Activated effector memory CD4-positive, alpha-beta T cell treated with anti-CD3 and anti-CD28 coated beads, Interleukin-2, amount 50 U/mL, for 16 hours (primary cell): ENCODE results near the gene TRPM7.
"Not testable (repeated sequence)": the region's sequence is repeated elsewhere in the genome, so short reads cannot be mapped to it uniquely, and the experiment has no call there.

Source experiments
- DNase-seq: peaks from one replicate; pipeline ENCODE4 v3.0.0-alpha.2; 2020

TRPM7 gene

DNA sequence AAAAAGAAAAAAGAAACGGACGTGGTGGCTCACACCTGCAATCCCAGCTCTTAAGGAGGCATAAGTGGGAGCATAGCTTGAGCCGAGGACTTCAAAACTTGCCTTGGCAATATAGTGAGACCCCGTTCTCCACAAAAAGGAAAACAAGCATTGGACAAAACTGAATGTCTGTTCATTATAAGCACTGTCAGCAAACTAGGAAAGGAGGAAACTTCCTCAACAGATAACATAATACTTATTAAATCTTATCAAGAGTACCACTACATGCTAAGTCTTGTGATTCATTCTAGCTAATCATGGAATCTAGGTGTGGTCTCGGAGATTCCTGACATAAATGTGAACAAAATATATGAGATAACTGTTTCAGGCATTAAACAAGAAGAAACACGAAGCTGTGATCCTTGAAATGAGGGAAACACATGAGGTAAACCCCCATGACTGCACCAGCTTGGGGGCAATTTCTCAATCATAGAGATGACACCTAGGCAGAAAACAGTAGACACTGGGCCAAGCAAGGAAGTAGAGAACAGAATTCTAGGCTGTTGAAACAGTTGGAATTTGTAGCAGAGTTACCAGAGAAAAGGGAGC, 33.3 kb downstream of the TRPM7 start:
- no peak for DNase-seq

DNA sequence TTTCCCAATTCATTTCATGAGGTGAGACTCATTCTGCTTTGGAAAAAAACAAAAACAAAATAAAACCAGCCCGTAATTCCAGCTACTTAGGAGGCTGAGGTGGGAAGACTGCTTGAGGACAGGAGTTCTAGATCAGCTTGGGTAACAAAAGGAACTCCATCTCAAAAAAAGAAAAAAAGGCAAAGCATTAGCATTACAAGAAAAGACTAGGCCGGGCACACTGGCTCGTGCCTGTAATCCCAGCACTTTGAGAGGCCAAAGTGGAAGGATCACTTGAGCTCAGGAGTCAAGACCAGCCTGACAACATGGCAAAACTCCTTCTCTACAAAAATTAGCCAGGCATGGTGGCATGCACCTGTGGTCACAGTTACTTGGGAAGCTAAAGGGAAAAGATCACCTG, 33.9 kb downstream of the TRPM7 start:
- DNase-seq: no peak

DNA sequence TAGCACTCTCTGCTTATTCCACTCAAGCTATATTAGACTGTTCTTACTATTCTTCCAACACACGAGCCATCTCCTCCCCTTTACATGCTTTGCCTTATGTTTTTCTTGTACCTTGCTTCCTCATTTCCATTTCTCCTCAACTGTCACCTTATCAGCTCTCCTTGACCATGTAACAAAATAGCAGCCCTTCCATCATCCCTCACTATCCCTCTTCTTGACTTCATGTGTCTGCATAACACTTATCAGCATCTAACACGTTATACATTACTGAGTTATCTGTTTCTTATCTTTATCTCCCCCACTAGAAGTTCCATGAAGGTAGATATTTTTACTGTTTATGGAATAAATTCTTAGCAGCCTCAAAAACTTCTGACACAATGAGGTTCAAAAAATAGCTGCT, 45.3 kb downstream of the TRPM7 start:
- DNase-seq: no peak

DNA sequence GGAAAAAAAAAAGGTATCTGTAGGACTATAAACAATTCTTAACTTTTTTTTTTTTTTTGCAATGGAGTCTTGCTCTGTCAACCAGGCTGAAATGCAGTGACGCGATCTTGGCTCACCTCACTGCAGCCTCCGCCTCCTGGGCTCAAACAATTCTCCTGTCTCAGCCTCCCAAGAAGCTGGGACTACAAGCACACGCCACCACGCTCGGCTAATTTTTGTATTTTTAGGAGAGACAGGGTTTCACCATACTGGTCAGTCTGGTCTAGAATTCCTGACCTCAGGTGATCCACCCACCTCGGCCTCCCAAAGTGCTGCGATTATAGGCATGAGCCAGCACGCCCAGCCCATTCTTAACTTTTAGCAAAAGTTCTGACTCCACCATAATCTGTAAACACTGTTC, 50.5 kb downstream of the TRPM7 start:
- DNase-seq: no peak

DNA sequence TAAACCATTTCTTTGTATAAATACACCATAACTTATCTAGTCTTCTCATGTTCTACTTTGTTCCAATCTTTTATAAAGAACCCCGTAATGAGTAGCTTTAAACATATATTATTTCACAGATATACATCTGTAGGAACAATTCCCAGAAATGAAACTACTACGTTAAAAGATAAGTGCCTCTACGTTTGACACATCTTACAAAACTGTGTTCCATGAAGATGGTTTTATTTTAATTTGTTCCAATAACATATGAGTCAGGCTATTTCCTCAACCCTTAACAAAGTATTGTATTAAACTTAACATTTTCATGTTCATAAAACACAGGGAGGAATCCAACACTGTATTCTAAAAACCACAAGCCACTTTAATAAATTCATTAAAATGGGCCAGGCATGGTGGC, 52.9 kb downstream of the TRPM7 start:
- no peak for DNase-seq

DNA sequence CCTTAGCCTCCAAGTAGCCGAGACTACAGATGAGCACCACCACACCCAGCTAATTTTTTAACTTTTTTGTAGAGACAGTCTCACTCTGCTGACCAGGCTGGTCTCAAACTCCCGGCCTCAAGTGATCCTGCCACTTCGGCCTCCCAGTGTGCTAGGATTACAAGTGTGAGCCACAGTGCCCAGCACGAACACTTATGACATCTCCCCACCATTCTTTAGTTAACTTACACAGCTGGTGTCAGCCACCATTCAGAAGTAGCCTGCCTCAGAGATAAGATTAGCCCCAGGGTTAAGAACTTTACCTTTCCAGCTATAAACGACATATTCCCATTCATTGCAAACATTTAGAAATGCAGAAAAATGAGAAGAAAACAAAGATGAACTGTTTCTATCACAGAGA, 58.2 kb downstream of the TRPM7 start:
- DNase-seq: no peak

DNA sequence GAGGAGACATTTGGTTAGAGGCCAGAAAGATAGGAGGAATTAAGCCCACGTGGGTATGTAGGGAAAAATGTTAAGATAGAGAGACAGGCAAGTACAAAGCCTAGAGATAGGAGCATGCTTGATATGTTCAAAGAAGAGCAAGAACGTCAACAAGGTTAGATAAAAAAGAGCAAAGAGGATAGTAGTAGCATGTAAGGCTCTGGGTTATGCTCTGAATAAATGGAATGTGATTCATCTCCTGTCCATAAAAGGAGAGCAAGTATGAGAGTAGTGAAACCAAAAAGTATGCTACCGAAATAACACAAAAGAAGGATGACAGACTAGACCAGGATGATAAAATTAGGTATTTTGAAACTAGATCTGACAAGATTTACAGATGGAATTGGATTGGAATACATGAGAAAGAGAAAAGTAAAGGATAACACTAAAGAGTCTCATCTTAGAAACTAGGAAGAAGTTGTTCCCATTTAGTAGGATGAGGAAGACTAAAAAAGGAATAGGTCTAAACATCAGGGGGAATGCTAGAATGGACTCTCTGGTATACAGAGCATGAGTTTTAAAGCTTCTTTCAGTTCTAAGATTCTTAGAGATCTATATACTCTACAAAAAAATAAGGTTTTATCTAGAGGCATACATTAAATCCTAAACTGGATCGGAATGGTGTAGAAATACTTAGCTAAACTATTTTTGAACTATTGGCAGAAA, 59.1 kb downstream of the TRPM7 start:
- DNase-seq: no peak

DNA sequence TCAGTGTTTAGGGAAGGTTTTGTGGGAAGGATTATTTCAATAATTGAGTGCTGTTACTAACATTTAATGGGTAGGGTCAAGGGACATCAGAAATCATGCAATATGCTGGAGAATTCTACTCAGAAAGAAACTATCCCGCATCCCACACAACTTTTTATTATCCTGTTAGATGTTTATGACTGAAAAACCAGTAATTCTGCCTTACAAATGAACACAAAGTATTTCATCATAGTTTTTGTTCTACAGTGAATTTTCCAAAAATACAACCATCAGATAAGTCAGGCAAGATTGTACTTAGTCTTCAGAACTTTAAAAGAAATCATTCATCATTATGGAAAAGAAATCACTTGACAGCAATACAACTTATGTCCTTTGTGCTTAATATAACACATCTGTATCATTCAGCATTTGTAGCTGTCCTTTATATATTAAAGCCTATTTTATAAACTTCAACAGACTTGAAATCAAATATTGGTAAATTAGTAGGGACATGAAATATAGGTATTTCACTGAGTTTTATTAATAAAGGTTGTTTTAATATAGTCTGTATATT, 61.9 kb downstream of the TRPM7 start:
- DNase-seq: no peak

DNA sequence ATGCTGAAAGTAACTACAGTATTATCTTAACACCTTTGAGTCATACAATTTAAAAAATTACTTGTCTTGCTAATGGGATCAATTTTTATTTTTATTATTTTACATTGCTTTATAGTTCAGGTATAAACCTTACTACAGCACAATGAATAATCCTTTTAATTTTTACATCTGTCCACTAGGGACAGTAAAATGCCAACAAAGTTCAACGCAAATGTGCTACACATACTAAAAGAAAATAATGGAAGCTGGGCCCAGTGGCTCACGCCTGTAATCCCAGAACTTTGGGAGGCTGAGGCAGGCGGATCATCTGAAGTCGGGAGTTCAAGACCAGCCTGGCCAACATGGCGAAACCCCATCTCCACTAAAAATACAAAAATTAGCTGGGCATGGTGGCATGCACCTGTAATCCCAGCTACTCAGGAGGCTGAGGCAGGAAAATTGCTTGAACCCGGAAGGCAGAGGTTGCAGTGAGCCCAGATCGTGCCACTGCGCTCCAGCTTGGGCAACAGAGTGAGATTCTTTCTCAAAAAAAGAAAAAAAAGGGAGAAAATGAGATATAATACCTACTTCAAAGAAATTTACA, 64.1 kb downstream of the TRPM7 start:
- not testable (repeated sequence) for DNase-seq

DNA sequence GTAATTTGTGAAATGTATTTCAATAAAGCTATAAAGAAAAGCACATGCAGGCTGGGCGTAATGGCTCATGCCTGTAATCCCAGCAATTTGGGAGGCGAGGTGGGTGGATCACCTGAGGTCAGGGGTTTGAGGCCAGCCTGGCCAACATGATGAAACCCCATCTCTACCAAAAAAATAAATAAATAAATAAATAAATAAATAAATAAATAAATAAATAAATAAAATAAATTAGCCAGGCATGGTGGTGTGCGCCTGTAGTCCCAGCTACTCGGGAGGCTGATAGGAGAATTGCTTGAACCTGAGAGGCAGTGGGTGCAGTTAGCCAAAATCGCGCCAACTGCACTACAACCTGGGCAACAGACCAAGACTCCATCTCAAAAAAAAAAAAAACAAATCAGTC, 69.6 kb downstream of the TRPM7 start:
- not testable (repeated sequence) for DNase-seq

DNA sequence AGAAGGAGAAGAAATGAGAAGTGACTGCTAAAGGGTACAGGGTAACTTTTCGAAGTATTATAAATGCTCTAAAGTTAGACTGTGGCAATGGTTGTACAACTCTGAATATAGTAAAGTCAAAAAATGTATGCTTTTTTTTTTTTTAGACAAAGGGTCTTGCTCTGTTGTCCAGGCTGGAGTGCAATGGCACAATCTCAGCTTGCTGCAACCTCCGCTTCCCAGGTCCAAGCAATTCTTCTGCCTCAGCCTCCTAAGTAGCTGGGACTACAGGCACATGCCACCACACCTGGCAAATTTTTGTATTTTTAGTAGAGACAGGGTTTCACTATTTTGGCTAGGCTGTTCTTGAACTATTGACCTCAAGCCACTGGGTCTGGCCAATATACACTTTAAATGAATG, 70.0 kb downstream of the TRPM7 start:
- not testable (repeated sequence) for DNase-seq

DNA sequence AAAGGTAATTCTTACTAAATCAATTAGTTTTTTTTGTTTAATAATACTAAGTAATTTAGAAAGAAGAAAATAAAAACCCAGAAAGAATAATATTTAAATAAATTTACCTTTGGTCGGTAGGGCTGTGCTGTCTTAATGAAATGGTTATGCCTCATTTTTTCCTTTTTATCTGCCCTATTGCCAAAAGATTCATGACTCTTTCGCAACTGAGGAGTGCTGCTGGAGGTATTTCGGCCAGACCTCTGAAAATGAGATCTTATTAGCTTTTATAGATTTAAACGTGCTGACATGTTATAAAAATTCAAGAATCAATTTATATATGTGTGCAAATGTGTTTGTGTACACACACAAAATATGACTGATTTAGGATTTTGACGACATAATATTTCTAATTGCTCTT, 73.0 kb downstream of the TRPM7 start:
- no peak for DNase-seq

DNA sequence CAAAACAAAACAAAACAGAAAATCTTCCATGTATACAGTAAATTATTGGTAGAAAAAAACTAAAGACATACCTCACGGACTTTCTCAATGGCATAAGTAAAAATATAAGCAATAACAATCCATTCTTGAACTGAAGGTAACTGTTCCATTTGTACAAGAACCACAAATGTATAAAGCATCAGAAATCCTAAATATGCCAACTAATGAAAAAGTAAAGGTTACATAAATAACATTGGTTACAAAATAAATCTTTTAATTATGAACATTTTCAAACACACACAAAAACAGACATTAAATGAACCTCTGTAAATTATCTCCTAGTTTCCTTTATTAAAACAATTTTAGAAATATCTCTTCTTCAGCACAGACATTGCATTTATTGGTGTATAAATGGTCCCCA, 79.5 kb downstream of the TRPM7 start:
- no peak for DNase-seq

DNA sequence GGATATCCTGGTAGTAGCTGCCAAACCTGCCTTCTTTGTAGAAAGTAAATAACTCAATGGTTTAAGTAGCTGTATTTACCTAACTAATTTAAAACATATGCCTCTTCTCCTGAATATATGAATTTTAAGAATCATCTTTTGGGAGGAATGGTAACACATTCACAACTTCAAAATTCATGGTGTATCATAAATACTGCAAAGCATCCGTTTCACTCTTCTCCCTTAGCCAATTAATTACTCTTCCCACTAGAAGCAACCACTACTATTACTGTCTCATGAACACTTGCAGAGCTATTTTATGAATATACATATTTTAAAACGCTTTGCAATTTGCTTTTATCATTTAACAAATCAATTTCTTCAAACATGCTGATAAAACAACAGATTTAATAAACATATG, 81.1 kb downstream of the TRPM7 start:
- no peak for DNase-seq

DNA sequence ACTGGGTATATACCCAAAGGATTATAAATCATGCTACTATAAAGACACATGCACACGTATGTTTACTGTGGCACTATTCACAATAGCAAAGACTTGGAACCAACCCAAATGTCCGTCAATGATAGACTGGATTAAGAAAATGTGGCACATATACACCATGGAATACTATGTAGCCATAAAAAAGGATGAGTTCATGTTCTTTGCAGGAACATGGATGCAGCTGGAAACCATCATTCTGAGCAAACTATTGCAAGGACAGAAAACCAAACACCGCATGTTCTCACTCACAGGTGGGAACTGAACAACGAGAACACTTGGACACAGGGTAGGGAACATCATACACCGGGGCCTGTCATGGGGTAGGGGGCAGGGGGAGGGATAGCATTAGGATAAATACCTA, 84.6 kb downstream of the TRPM7 start:
- DNase-seq: not testable (repeated sequence)

DNA sequence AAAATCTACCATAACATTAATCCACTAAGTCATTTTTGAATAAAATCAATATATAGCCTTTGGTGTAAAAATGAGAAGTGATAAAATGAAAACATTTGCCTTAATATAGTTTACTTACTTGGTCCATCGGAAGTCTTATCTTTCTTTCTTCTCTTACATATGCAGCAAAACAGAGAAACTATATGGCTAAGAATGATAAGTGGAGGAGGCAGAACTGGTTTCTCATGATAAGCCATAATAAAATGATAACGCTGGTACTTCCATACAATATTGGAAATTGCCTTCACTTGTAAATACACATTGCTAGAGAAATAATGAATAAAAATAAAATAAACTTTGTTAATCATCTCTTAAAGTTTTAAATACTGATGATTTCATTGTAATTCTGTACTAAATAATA, 92.3 kb downstream of the TRPM7 start:
- no peak for DNase-seq

DNA sequence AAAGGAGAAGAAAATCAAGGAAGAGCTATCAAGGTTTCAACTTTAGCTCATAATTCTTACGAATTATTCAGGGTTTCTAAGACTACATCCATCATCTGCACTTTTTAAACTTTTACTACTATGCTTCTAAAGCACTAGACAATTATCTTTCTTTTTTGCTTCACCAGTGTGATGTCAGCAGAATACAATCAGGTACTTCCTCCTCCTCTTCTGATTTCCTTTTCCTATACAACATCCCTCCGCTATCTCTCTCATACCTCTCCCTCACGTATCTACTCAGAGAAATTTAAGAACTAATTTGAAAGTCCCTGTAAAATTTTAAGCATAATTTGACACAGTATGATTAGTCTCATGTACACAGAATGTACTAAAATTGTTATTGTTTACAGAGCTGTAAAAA, 92.8 kb downstream of the TRPM7 start:
- no peak for DNase-seq

DNA sequence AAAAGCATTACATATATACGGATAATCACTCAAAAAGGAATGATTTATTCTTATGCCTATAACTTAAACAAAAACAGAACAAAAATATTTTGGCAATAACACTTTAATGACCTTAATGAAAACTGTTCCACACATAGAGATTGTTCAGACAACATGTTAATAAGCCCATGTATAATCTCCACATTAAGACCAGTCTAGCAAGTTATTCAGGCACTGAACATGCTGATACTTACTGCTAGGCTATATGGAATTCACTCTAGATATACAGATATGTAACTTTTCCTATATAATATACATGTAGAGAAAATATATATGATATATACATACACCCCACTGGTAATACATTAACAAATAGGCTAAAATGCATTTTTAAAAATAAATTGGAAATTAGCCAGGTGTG, 96.3 kb downstream of the TRPM7 start:
- DNase-seq: no peak

DNA sequence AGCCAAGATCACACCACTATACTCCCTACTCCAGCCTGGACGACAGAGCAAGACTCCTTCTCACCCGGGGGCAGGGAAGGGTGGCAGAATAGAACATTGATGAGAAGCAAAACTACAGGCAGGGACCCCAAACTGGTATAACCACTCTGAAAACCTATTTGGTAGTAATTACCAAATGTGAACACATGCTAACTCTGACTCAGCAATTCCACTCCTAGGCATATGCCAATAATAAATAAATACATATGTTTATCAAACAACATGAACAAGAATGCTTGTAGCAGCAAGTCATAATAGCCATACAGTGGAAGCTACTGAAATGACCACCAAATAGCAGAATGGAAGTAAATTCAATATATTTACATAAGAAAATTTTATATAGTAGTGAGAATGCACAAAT, 109.1 kb downstream of the TRPM7 start:
- no peak for DNase-seq

DNA sequence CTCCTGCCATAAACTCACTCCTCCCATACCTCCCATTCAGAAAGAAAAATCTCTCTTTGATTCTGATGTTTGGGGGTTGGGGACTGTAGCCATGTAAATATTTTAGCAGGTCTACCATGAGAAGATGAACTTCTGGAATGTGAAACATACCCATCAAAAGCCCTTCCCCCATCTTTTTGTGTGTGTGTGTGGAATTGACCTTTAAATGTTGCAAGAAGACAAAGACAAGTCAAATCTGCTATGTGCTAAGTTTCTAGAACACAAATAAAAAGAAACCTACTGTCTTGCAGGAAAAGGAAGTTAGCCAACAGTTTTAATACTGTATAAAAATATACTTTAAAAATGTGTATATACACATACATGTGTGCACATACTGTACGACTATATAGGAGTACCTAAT, 110.4 kb downstream of the TRPM7 start:
- no peak for DNase-seq

DNA sequence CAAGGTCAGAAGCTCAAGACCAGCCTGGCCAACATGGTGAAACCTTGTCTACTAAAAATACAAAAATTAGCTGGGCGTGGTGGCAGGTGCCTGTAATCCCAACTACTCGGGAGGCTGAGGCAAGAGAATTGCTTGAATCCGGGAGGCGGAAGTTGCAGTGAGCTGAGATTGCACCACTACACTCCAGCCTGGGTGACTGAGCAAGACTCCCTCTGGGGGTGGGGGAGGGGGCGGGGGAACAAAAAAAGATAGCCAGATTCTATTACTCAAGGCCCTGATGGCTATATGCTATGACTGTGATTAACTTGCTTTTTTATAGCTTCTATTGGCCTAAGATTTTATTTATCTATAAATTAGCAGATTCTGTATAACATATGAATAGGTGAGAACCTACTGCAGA, 112.8 kb downstream of the TRPM7 start:
- DNase-seq: not testable (repeated sequence)

DNA sequence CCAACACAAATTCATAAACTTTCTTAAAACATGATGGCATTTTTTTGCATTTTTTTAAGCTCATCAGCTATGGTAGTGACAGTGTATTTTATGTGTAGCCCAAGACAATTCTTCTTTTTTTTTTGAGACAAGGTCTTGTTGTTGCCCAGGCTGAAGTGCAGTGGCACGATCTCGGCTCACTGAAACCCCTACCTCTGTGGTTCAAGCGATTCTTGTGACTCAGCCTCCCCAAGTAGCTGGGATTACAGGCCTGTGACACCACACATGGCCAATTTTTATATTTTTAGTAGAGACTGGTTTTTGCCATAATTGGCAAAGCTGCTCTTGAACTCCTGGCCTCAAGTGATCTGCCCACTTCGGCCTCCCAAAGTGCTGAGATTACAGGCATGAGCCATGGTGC, 122.8 kb downstream of the TRPM7 start:
- DNase-seq: no peak

DNA sequence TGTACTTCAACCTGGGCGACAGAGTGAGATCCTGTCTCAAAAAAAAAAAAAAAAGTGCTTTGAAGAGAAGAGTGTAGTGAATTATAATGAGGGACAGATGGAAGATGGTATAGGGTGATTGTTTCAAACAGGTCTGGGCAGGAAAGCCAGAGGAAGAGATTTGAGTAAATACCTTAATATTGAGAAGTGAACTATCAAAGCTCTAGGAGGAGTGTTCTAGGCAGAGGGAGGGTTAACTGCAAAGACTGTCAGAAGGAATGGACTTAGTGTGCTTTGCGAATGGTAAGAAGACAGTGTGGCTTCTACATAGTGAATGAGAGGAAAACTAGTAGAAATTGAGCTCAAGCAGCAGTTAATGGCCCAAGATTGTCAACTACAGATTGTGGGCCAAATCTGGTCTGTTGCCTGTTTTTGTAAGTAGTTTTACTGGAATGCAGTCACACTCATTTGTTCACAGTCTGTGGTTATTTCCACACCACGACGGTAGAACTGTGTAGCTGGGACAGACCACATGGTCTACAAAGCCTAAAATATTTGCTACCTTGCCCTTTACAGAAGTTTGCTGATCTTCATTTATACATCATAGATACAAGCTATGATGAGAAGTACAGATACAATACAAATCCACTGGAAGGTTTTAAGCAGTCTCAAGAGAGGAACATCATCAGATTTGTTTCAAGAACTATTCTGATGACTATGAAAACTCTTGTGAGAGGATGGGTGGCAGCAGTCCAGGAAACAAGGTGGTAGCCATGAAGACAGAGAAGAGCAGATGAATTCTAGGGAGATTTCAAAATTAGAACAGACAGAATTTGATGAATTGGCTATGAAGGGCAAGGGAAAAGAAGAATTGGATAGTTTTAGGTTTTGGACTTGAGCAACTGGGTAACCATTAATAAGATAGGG, 123.6 kb downstream of the TRPM7 start:
- no peak for DNase-seq
